Right ventricle myocardium inferior (tissue), 1 donor: ENCODE measurements around the gene PRSS53. TPM values are rescaled to one million over a fixed set of nuclear protein-coding genes. Genes with fewer than 3 reads are reported as not detected.

ENCODE experiments used
- ATAC-seq: fragments of 200-7000 bp; cut with Tn5 transposase; one replicate; pipeline ENCODE4 v1.9.1; 2020; ENCODE audit warnings: mild to moderate bottlenecking, moderate library complexity
- DNase-seq: peaks from one replicate; pipeline ENCODE4 v3.0.0; 2021; ENCODE audit errors: missing footprints
- intact Hi-C: fragments of 100-400 bp; cut with DNase I; formaldehyde crosslinking; loops from one replicate; pipeline ENCODE4 v1.11.0; 2022
- total RNA-seq: library from RNA; stranded (reverse); fragmentation: NEBNext Ultra II Directional; extraction: Animal tissue kit (Norgen Biotek cat#: 25700); gene quantifications from one replicate; pipeline ENCODE4 v1.2.1, GENCODE V29; 2021
- donor health status: DM: no; HTN: yes; CAD: no; lungs with severe emphysema.

PRSS53 gene
- total RNA-seq, 1 donor from 2014 or later = 0.62 TPM

GRCh38 chr16:31064882-31065461 lies 23.8 kb downstream of the PRSS53 start:
- ATAC-seq (peak; percentile 94), DNase-seq (peak; percentile 76)
- intact Hi-C loops = no loop called here

GRCh38 chr16:31063843-31064611 lies 24.7 kb downstream of the PRSS53 start:
- DNase-seq = no peak
- intact Hi-C loops = no loop called here
- no peak for ATAC-seq

- no peak for ATAC-seq
- no peak for DNase-seq
- intact Hi-C loops = no loop called here
These were observed 25.3 kb downstream of the PRSS53 start for GRCh38 chr16:31063495-31063842.

GRCh38 chr16:31061813-31062440 lies 26.8 kb downstream of the PRSS53 start:
- no peak for ATAC-seq
- no peak for DNase-seq
- intact Hi-C loops = no loop called here

GRCh38 chr16:31061126-31061812 lies 27.5 kb downstream of the PRSS53 start:
- no peak for ATAC-seq
- intact Hi-C loops = no loop called here
- DNase-seq = no peak

GRCh38 chr16:31055613-31056012 lies 33.1 kb downstream of the PRSS53 start:
- intact Hi-C loops = no loop called here
- DNase-seq = no peak
- ATAC-seq = no peak

GRCh38 chr16:31052114-31052513 lies 36.6 kb downstream of the PRSS53 start:
- DNase-seq = no peak
- no peak for ATAC-seq
- intact Hi-C loops = no loop called here

- ATAC-seq (no peak), DNase-seq (no peak)
- intact Hi-C loops = no loop called here
These were observed 38.3 kb downstream of the PRSS53 start for GRCh38 chr16:31050280-31051030.

- intact Hi-C loops = loop anchor here (5.0 kb wide), 1 partner anchor 67 kb away; no protein-coding TSS in a partner anchor
- DNase-seq = no peak
- no peak for ATAC-seq
These were observed 44.8 kb downstream of the PRSS53 start for GRCh38 chr16:31043898-31044481.

GRCh38 chr16:31043352-31043751 lies 45.4 kb downstream of the PRSS53 start:
- intact Hi-C loops = loop anchor here (5.0 kb wide), 1 partner anchor 66 kb away; no protein-coding TSS in a partner anchor
- DNase-seq = no peak
- ATAC-seq = no peak

GRCh38 chr16:31042866-31043265 lies 45.9 kb downstream of the PRSS53 start:
- DNase-seq (no peak), ATAC-seq (no peak)
- intact Hi-C loops = loop anchor here (5.0 kb wide), 1 partner anchor 66 kb away; no protein-coding TSS in a partner anchor

- DNase-seq (no peak), ATAC-seq (no peak)
- intact Hi-C loops = no loop called here
These were observed 49.8 kb downstream of the PRSS53 start for GRCh38 chr16:31038993-31039392.

GRCh38 chr16:31036691-31037090 lies 52.1 kb downstream of the PRSS53 start:
- intact Hi-C loops = no loop called here
- DNase-seq (no peak), ATAC-seq (no peak)

- DNase-seq (peak; percentile 96), ATAC-seq (peak; percentile 86)
- intact Hi-C loops = loop anchor here (1.0 to 5.0 kb wide), 3 partner anchors 39 to 108 kb away; partner anchors contain the start of gene SETD1A
These were observed 54.8 kb downstream of the PRSS53 start for GRCh38 chr16:31033709-31034492.
